Left cardiac atrium (tissue), 4 donors: ENCODE results near the gene ERCC2. TPM values are rescaled to one million over a fixed set of nuclear protein-coding genes. Genes with fewer than 3 reads are reported as not detected.
"Not testable (repeated sequence)": the region's sequence is repeated elsewhere in the genome, so short reads cannot be mapped to it uniquely, and the experiment has no call there.

Source experiments
- ATAC-seq, 2 donors: fragments of 200-7000 bp; cut with Tn5 transposase; one replicate each; pipeline ENCODE4 v1.9.1; 2020; ENCODE audit warnings: mild to moderate bottlenecking in 2 of 2, moderate library complexity in 2 of 2
- DNase-seq: peaks from one replicate; pipeline ENCODE4 v3.0.0-alpha.2; 2020
- intact Hi-C, 2 donors: fragments of 100-400 bp; cut with DNase I; formaldehyde crosslinking; loops; one replicate each; pipeline versions ENCODE4 v1.14.1 to v1.15.1; 2022 to 2023
- long read RNA-seq: library from polyadenylated mRNA; unstranded; transcript quantifications from one replicate; pipeline ENCODE4 v2.0.0, GENCODE V29; 2021
- total RNA-seq, 2 donors: library from RNA; stranded (reverse); fragmentation: NEBNext Ultra II Directional; extraction: Animal tissue kit (Norgen Biotek cat#: 25700); gene quantifications; one replicate each; pipeline ENCODE4 v1.2.1, GENCODE V29; 2021
- donor health status: DM: no; HTN: yes; CAD: no.
- donor health status: DM: no; HTN: yes; CAD: no; lungs with severe emphysema.
- donor health status: DM: yes; HTN: yes; CAD: no.
- donor health status: Dilated cardiomyopathy.

ERCC2 gene
- 10 to 100 TPM; 12.7 to 13.0 TPM for total RNA-seq
- long read RNA-seq, full-length matches to known transcripts: 1 of 7 reads
- long read RNA-seq, partial matches to known transcripts: 5 of 7 reads
- long read RNA-seq, other reads (novel, unspliced or antisense): 1 of 7 reads

- DNase-seq (peak; percentile 99), ATAC-seq (peak; percentile 99 to 100)
- intact Hi-C loops: no loop called here
Measured at GRCh38 chr19:45370410-45371204, at the start of gene ERCC2. Gene ERCC2, minus strand, starts transcription at chr19:45370573. Its CDS starts 33 bp downstream, at chr19:45370540.

GRCh38 chr19:45419895-45420294 is 49.5 kb upstream of the ERCC2 start:
- intact Hi-C loops: no loop called here
- DNase-seq (no peak), ATAC-seq (no peak)

- DNase-seq (no peak), ATAC-seq (no peak)
- intact Hi-C loops: no loop called here
Measured at GRCh38 chr19:45419396-45419795, 49.0 kb upstream of the ERCC2 start.

GRCh38 chr19:45418802-45419201 is 48.4 kb upstream of the ERCC2 start:
- ATAC-seq (no peak), DNase-seq (no peak)
- intact Hi-C loops: no loop called here

GRCh38 chr19:45417151-45417550 is 46.8 kb upstream of the ERCC2 start:
- ATAC-seq (no peak), DNase-seq (no peak)
- intact Hi-C loops: no loop called here

- DNase-seq: no peak
- intact Hi-C loops: no loop called here
- no peak for ATAC-seq
Measured at GRCh38 chr19:45414468-45414867, 44.1 kb upstream of the ERCC2 start.

DNA sequence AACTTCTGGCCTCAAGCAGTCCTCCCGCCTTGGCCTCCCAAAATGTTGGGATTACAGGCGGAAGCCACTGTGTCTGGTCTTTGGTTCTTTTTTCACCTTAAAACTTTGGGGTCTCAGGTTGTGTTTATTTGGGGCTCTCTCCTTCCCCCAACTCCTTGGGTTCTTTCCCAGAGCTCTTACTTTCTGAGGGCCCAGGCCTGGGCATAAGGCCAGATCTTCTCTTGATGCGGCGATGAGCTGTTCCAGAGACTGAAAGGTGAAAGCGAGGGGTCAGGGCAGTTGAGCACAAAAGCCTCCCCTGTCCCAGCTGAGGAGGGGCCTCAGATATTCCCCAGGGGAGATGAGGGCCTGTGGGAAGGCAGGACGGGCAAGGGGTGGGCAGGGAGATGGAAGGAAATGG is 43.1 kb upstream of the ERCC2 start:
- ATAC-seq (peak in 1 of 2 donors; percentile 27), DNase-seq (no peak)
- intact Hi-C loops: no loop called here

DNA sequence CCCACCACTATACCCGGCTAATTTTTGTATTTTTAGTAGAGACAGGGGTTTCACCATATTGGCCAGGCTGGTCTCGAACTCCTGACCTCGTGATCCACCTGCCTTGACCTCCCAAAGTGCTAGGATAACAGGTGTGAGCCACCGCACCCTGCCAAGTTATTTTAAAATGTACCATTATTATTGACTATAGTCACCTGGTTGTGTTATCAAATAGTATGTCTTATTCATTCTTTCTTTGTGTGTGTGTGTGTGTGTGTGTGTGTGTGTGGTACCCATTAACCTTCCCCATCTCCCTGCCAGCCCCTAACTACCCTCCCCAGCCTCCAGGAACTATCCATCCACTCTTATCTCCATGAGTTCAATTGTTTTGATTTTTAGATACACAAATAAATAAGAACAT is 40.0 kb upstream of the ERCC2 start:
- ATAC-seq, intact Hi-C loops, DNase-seq: not testable (repeated sequence)

DNA sequence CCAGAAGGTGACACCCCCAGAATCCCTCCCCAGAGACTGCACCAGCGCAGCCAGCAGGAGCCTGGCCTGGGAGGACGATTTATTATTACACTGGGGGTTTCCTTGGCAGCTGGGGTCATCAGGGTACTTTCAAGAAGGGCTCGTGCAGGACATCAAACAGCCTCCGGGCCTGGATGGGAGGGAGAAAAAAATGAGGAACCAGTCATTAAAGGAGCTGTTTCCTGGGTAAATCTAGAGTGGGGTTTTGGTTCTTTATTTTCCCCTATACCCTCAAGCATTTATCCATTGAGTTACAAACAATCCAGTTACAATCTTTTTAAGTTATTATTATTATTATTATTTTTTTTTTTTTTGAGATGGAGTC is 39.2 kb upstream of the ERCC2 start:
- ATAC-seq: no peak
- DNase-seq: no peak
- intact Hi-C loops: no loop called here

DNA sequence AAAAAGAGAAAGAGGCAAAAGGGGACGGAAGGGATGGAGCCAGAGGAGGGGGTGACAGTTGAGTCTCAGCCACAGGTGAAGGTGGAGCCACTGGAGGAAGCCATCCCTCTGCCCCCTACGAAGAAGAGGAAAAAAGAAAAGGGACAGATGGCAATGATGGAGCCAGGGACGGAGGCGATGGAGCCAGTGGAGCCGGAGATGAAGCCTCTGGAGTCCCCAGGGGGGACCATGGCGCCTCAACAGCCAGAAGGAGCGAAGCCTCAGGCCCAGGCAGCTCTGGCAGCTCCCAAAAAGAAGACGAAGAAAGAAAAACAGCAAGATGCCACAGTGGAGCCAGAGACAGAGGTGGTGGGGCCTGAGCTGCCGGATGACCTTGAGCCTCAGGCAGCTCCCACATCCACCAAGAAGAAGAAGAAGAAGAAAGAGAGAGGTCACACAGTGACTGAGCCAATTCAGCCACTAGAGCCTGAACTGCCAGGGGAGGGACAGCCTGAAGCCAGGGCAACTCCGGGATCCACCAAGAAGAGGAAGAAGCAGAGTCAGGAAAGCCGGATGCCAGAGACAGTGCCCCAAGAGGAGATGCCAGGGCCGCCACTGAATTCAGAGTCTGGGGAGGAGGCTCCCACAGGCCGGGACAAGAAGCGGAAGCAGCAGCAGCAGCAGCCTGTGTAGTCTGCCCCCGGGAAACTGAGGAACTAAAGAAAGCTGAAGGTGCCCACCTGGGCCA is 38.6 kb upstream of the ERCC2 start:
- intact Hi-C loops: no loop called here
- DNase-seq (no peak), ATAC-seq (no peak)

DNA sequence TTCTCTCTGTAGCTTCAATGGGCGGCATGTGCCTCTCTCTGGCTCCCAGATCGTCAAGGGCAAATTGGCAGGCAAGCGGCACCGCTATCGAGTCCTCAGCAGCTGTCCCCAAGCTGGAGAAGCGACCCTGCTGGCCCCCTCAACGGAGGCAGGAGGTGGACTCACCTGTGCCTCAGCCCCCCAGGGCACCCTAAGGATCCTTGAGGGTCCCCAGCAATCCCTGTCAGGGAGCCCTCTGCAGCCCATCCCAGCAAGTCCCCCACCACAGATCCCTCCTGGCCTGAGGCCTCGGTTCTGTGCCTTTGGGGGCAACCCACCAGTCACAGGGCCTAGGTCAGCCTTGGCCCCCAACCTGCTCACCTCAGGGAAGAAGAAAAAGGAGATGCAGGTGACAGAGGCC is 37.7 kb upstream of the ERCC2 start:
- intact Hi-C loops: no loop called here
- DNase-seq (no peak), ATAC-seq (no peak)

DNA sequence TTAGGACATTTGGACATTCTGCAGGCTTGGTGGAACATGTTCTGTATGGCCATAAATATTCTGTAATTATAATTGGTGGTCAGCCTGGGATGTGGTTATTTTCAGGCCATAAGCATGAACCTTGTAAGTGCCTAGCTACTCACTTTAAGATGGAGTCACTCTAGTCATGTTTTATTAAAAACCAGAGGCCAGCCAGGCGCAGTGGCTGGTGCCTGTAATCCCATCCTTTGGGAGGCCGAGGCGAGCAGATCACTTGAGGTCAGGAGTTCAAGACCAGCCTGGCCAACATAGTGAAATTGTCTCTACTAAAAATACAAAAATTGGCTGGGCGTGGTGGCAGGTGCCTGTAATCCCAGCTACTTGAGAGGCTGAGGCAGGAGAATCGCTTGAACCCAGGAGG is 37.2 kb upstream of the ERCC2 start:
- DNase-seq, intact Hi-C loops, ATAC-seq: not testable (repeated sequence)

DNA sequence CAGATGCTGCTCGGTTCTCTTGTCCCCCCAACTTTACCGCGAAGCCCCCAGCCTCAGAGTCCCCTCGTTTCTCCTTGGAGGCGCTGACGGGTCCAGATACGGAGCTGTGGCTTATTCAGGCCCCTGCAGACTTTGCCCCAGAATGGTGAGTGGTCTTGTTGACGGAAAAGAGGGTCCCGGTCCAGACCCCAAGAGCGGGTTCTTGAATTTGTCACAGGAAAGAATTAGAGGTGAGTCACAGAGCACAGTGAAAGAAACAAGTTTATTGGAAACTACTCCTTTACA is 36.7 kb upstream of the ERCC2 start:
- intact Hi-C loops: no loop called here
- DNase-seq (no peak), ATAC-seq (no peak)

DNA sequence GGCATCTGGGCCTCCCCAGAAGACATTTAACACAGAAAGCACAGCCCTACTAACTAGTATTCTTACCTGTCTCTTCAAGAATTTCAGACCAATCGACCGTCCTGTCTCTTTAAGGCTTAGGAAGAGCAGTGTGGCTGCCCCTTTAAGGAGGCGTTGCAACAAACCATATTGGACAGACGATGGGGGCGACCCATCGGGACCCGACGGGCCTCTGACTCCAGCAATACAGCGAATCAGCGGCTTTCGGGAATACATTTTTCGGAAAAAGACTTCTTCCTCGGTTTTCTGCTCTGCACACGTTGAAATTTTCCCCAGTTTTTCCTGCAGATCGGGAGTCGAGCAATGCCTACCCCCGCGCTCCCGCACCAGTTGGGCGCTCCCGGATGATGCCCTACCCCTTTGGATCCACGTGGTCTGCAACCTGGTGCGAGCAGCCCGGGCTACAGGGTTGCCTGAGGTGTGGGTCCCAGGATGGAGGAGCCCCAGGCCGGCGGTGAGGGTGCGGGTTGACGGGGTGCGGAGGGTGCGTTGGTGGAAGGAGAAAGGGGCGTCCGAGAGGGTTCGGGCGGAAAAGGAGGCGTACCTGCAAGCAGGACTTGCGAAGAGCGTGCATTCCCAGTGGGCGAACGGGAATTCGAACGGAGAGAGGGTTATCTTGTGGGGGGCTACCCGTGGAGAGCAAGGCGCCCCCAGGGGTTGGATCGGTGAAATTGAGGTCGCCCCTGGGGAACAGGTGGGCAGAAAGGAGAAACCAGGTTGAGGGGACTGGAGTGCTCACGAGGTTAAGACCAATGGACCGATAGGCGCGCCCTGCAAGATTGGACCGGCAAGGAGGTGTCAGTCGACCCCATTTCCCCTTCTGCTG is 36.1 kb upstream of the ERCC2 start, which contains the start of gene POLR1G:
Gene POLR1G, plus strand, starts transcription at position 419 of the 865 bp plus-strand sequence. Its CDS starts 53 bp downstream, at position 472.
- DNase-seq (peak; percentile 82), ATAC-seq (peak; percentile 66 to 67)
- intact Hi-C loops: no loop called here

- ATAC-seq: peak; percentile 75 to 77
- intact Hi-C loops: no loop called here
- peak; percentile 93 for DNase-seq
Measured at GRCh38 chr19:45405435-45406225, 35.3 kb upstream of the ERCC2 start.

- intact Hi-C loops: no loop called here
- DNase-seq: peak; percentile 92
- ATAC-seq: peak; percentile 67 to 78
Measured at GRCh38 chr19:45404557-45405434, 34.4 kb upstream of the ERCC2 start, which contains the start of gene PPP1R13L. Gene PPP1R13L, minus strand, starts transcription at chr19:45405069. Its CDS starts 6,751 bp downstream, at chr19:45398318.

DNA sequence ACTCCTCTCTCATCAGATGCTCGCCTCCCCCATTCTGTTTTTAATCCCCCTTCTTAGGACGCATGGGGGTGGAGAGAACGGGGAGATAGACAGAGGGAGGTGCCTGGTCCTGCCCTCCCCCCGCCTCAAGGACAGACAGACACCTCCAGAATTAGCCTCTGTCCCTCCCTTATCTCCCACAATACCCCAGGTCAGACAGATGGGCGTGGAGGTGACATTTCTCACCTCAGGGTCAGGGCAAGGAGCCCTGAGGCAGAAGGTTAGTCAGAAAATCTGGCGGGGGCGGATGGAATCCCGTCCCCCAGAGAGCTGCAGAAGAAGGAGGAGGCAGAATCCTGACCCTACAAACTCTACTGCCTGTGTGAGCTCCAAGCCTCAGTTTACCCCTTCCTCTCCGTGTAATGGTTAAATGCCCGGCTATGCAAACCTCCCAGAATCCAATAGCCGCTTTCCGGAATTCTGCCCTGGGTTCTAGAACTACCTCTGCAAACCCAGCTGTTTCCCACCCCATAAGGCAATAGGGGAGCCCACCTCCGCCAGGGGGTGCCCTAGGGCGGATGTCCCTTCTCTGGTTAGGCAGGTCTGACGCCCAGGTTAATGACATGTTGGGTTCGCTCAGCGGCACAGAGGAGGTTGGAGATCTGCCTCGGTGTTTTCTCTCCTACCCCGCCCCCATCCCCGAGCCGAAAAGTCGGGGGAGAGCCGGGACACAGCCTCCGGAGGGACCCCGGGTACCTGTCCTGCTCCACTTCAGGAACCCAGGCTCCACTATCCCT is 33.6 kb upstream of the ERCC2 start:
- intact Hi-C loops: no loop called here
- DNase-seq (peak; percentile 76), ATAC-seq (peak; percentile 4 to 9)
